Neutrophil (primary cell): ENCODE measurements around the gene LDLRAD2.

Experiments
- H3K27ac ChIP-seq: fragments of 200-600 bp; sonication (generic); 2 replicates; pipeline ENCODE4 v1.5.1; 2016; ENCODE audit warnings: mild to moderate bottlenecking, moderate library complexity
- H3K27me3 ChIP-seq: fragments of 200-600 bp; sonication (generic); 2 replicates; pipeline ENCODE4 v1.6.0; 2016; ENCODE audit warnings: mild to moderate bottlenecking
- H3K36me3 ChIP-seq: fragments of 200-600 bp; sonication (generic); 2 replicates; pipeline ENCODE4 v1.5.1; 2017
- H3K4me1 ChIP-seq, 2 experiments: fragments of 200-600 bp in 1 of 2; sonication (generic) in 1 of 2; 1 replicate in 1 of 2; 2 replicates in 1 of 2; pipeline versions ENCODE4 v1.5.1 to v1.6.1; 2013 to 2016; ENCODE audit warnings: low read depth in 1 of 2, low read length in 1 of 2, mild to moderate bottlenecking in 1 of 2, moderate library complexity in 1 of 2; ENCODE audit not compliant: control insufficient read depth in 1 of 2, insufficient read depth in 1 of 2
- H3K4me3 ChIP-seq, 2 experiments: fragments of 200-600 bp in 1 of 2; sonication (generic) in 1 of 2; 1 replicate in 1 of 2; 2 replicates in 1 of 2; pipeline ENCODE4 v1.5.1; 2013 to 2016; ENCODE audit warnings: low read depth in 1 of 2, low read length in 1 of 2, mild to moderate bottlenecking in 1 of 2, moderate library complexity in 1 of 2
- H3K9me3 ChIP-seq: fragments of 200-600 bp; sonication (generic); 2 replicates; pipeline ENCODE4 v1.5.1; 2016
- TF ChIP-seq, protein P1 (sequence below): fragments of 200-600 bp; sonication (generic); IDR thresholded peaks from 2 replicates; pipeline ENCODE4 v1.5.1; 2016; ENCODE audit warnings: antibody characterized with exemption

Gene LDLRAD2

DNA sequence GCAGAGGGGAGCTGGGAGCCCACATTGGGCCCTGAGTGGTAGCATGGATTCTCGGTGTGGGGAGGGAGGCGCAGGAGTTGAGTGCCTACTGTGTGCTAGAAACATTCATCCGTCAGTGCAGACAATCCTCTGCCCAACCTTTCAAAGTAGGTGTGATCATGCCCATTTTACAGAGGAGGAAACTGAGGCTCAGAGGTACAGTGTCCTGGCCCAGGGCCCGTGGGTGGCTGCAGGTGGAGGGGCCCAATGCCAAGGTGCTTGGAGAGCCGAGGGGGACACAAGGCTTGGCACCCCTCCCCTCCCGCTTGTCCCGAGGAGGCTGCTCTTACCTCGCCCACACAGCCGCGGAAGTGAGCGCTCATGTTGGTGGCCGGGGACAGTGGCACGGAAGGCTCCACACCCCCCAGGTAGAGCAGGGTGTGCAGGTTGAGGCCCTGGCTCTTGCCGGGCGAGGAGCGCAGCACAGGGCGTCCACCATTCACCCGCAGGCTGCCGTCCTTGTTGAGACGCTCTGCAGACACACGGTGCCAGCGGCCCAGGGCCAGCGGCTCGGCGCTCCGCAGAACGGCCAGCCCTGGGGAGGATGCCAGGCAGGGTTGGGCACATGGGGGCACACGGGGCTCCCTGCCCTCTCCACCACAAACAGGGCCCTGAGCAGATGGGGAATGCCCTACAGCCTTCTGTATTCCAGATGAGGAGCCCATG lies 16.6 kb downstream of the LDLRAD2 start:
- Histone ChIP-seq H3K9me3 (no peaks in the 10 kb centered on the region), H3K36me3 (no peaks in the 10 kb centered on the region), H3K4me1 (peaks cover 4% of the 10 kb centered on the region in 2 experiments), H3K27me3 (no peaks in the 10 kb centered on the region), H3K4me3 (no peak overlapping the region), H3K27ac (no peak overlapping the region)
- TF ChIP-seq, protein P1, sequence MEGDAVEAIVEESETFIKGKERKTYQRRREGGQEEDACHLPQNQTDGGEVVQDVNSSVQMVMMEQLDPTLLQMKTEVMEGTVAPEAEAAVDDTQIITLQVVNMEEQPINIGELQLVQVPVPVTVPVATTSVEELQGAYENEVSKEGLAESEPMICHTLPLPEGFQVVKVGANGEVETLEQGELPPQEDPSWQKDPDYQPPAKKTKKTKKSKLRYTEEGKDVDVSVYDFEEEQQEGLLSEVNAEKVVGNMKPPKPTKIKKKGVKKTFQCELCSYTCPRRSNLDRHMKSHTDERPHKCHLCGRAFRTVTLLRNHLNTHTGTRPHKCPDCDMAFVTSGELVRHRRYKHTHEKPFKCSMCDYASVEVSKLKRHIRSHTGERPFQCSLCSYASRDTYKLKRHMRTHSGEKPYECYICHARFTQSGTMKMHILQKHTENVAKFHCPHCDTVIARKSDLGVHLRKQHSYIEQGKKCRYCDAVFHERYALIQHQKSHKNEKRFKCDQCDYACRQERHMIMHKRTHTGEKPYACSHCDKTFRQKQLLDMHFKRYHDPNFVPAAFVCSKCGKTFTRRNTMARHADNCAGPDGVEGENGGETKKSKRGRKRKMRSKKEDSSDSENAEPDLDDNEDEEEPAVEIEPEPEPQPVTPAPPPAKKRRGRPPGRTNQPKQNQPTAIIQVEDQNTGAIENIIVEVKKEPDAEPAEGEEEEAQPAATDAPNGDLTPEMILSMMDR = no peak

DNA sequence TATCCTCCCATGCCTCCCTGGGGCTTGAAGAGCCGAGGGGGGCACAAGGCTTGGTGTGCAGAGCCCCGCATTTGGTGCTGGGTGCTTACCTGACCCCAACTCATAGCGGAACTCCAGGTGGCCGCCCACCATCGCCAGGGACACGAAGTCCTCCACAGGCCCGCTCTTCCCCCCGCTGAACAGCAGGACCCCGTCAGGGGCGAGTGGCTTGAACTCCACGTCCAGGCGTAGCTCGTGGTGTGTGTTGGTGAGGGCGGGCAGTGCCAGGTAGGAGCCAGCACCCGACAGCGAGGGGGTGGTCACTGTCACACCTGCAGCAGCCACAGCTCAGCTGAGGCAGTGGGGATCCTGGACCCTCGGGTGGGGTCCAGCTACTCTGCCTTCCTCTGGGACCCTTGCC lies 17.2 kb downstream of the LDLRAD2 start:
- H3K9me3 ChIP-seq = no peaks in the 10 kb centered on the region
- no peaks in the 10 kb centered on the region for H3K36me3 ChIP-seq
- no peak overlapping the region for H3K4me3 ChIP-seq
- TF ChIP-seq, protein P1 = no peak
- no peaks in the 10 kb centered on the region for H3K27me3 ChIP-seq
- no peaks in the 10 kb centered on the region for H3K4me1 ChIP-seq
- H3K27ac ChIP-seq = no peak overlapping the region

DNA sequence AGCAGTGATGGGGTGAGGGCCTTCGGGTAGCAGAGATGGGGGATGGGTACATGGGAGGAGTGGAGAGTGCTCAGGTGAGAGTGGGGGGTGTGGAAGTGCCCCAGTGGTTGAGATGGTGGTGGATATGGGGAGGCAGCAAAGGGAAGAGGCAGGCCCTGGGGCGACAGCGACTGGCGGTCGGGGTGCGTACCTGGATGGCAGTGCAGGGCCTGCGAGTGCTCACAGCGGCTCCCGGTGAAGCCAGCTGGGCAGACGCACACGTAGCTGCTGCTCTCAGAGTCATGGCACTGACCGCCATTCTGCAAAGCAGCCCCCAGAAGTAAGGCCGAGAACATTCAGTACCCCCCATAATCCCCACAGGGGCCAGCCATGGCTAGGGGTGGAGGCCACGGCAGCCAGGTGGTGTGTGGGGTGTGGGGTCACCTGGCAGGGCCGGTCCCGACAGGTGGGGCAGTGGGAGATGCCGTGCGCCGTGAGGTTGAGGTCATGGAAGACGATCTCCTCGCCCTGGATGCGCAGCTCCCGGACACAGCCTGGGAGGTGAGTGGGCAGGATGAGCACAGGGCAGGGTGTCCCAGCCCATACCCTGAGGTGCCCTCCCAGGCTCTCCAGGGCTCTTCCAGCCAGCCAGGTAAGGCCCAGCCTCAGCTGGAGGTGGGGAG lies 18.9 kb downstream of the LDLRAD2 start:
- Histone ChIP-seq H3K4me1 (no peaks in the 10 kb centered on the region), H3K27me3 (no peaks in the 10 kb centered on the region), H3K9me3 (no peaks in the 10 kb centered on the region), H3K36me3 (no peaks in the 10 kb centered on the region), H3K27ac (no peak overlapping the region), H3K4me3 (no peak overlapping the region)
- TF ChIP-seq, protein P1 = no peak

DNA sequence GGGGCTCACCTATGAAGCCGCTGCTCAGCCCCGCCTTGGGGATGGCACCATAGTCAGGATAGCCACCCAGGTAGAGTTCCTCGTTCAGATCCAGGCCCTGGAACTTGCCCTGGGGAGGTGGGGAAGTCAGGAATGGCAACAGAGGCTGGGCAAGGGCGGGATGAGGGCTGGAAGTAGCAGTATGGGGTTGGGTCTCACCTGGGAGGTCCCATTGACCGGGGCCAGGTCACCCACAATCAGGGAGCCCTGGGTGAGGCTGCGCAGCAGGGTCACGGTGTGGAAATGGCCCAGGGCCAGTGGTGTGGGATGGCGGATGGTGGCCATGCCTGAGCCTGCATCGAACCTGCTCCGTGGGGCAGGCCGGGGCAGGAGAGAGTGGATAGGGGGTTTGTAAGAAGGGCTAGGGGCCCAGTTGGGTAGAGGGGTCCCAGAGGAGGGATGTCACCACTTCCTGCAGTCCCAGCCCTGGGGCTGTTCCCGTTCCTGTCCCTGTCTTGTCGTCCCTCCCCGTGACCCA lies 19.4 kb downstream of the LDLRAD2 start:
- Histone ChIP-seq H3K27ac (no peak overlapping the region), H3K9me3 (no peaks in the 10 kb centered on the region), H3K4me3 (no peak overlapping the region), H3K36me3 (no peaks in the 10 kb centered on the region), H3K27me3 (no peaks in the 10 kb centered on the region), H3K4me1 (no peaks in the 10 kb centered on the region)
- TF ChIP-seq, protein P1 = no peak

DNA sequence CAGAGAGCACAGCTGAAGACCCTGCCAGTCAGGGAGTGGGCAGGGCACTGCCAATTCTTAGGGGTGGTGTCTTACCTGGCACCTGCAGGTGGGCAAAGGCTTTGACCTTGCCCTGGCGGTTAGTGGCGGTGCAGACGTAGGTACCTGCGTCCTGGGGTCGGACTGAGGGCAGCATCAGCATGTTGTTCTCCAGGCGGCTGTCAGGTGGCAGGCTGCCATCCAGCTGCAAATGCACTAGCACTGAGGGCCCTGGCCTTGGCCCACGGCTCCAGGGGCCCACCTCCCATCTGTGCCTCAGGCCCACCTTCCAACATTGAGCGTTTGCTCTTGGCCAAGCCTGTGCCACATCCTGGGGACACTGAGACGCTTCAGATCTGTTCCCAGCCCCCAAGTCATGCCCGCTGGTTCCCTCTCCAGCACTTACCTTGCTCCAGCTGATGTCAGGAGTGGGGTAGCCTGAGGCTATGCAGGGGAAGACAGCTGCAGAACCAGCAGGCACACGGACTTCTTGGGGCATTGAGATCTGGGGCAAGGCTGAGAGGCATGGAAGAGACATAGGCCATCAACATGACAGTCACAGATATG lies 21.4 kb downstream of the LDLRAD2 start:
- Histone ChIP-seq H3K4me1 (no peaks in the 10 kb centered on the region), H3K27ac (no peak overlapping the region), H3K36me3 (no peaks in the 10 kb centered on the region), H3K4me3 (no peak overlapping the region), H3K27me3 (no peaks in the 10 kb centered on the region), H3K9me3 (no peaks in the 10 kb centered on the region)
- TF ChIP-seq, protein P1 = no peak
